Measurements from ENCODE around the gene KIF26A. TPM values are rescaled to one million over a fixed set of nuclear protein-coding genes. Genes with fewer than 3 reads are reported as not detected.

The KIF26A gene
- total and polyA plus RNA-seq, 2 of the 4 experiments (the other 2 are of a cell fraction) = not detected

GRCh38 chr14:104209985-104210816 lies 71.8 kb downstream of the KIF26A start:
- Histone ChIP-seq H3K36me3 (ENCODE audit: control insufficient read depth, insufficient read depth, low read length) (no peaks in the 10 kb centered on the region), H3K9ac (ENCODE audit: low read depth, low read length) (no peak overlapping the region), H4K91ac (ENCODE audit: insufficient read depth, low read depth, low read length) (no peak overlapping the region), H3K23ac (ENCODE audit: low read depth, low read length) (no peak overlapping the region), H4K20me1 (ENCODE audit: insufficient read depth, low read length) (no peaks in the 10 kb centered on the region), H2AFZ (replicated peaks; ENCODE audit: low read length, poor library complexity) (no peak overlapping the region), H3K27ac (ENCODE audit: insufficient read depth, low read length) (no peak overlapping the region), H3K9me1 (ENCODE audit: insufficient read depth, low read length) (no peaks in the 10 kb centered on the region), H2BK15ac (ENCODE audit: low read depth, low read length) (no peak overlapping the region), H4K8ac (ENCODE audit: low read depth in 2 of 2, low read length in 2 of 2) (no peak overlapping the region), H3K18ac (ENCODE audit: low read depth, low read length) (no peak overlapping the region), H2AK9ac (replicated peaks; ENCODE audit: low read depth, low read length, poor library complexity) (no peak overlapping the region), H2BK120ac (ENCODE audit: low read depth, low read length) (no peak overlapping the region), H3K27me3 (ENCODE audit: control insufficient read depth, insufficient read depth, low read length) (no peaks in the 10 kb centered on the region), H2BK5ac (ENCODE audit: low read depth, low read length, poor library complexity, severe bottlenecking) (no peak overlapping the region), H3K9me3 (ENCODE audit: control insufficient read depth, insufficient read depth, low read length) (peaks cover 67% of the 10 kb centered on the region), H3K4me1 (ENCODE audit: control insufficient read depth, insufficient read depth, low read length) (no peaks in the 10 kb centered on the region), H2BK20ac (ENCODE audit: low read depth, low read length) (no peak overlapping the region), H3K14ac (replicated peaks; ENCODE audit: low read depth, low read length) (no peak overlapping the region), H2AK5ac (ENCODE audit: low read depth, low read length) (no peak overlapping the region), H3K4ac (ENCODE audit: low read depth, low read length) (no peak overlapping the region), H3K4me2 (ENCODE audit: low read depth, low read length) (no peak overlapping the region), H3K79me1 (ENCODE audit: low read depth in 1 of 2, low read length in 2 of 2) (no peaks in the 10 kb centered on the region), H4K5ac (ENCODE audit: low read depth, low read length) (no peak overlapping the region), H3K56ac (ENCODE audit: extremely low read depth, insufficient read depth, low read length) (no peak overlapping the region), H3K4me3 (ENCODE audit: insufficient read depth, low read depth, low read length) (no peak overlapping the region)
- ATAC-seq (ENCODE audit: low read depth) = no peak
- no peak for DNase-seq
- intact Hi-C loops (cut with micrococcal nuclease) = no loop called here
- 36% methylated on average over 5 of the region's 21 CpGs; no CpG with 5 or more reads in 1 of the 2 experiments for WGBS, 2 experiments (ENCODE audit: extremely low coverage in 2 of 2, insufficient read length in 1 of 2)
- in situ Hi-C loops (cut with MboI; ENCODE audit: low sequenced_read_pairs) = no loop called here
- dilution Hi-C loops (cut with HindIII; ENCODE audit: low sequenced_read_pairs, unreplicated experiment) = no loop called here
- TF ChIP-seq SMC3 (IDR thresholded peaks at IDR 0.05; ENCODE audit: low read depth, low read length) (no peak), CEBPB (IDR thresholded peaks at IDR 0.05; ENCODE audit: low read depth, low read length) (no peak), BHLHE40 (IDR thresholded peaks at IDR 0.05; ENCODE audit: low read depth, low read length) (no peak), RAD21 (IDR thresholded peaks at IDR 0.05; ENCODE audit: low read length) (no peak), ELK1 (IDR thresholded peaks at IDR 0.05; ENCODE audit: borderline replicate concordance, low read depth, low read length) (no peak), MXI1 (IDR thresholded peaks at IDR 0.05; ENCODE audit: borderline replicate concordance, low read depth, low read length) (no peak), RCOR1 (IDR thresholded peaks at IDR 0.05; ENCODE audit: insufficient replicate concordance, low read length) (no peak), POLR2A (IDR thresholded peaks at IDR 0.05; ENCODE audit: low read depth, low read length) (no peak), CHD1 (IDR thresholded peaks at IDR 0.05; ENCODE audit: low read depth, low read length) (no peak), RFX5 (IDR thresholded peaks at IDR 0.05; ENCODE audit: low read depth, low read length) (no peak), MAFK (IDR thresholded peaks at IDR 0.05; ENCODE audit: low read depth, low read length) (no peak), FOS (IDR thresholded peaks at IDR 0.05; ENCODE audit: low read depth, low read length) (no peak), MAZ (IDR thresholded peaks at IDR 0.05; ENCODE audit: borderline replicate concordance, low read depth, low read length) (no peak)
- TF ChIP-seq, protein P1, sequence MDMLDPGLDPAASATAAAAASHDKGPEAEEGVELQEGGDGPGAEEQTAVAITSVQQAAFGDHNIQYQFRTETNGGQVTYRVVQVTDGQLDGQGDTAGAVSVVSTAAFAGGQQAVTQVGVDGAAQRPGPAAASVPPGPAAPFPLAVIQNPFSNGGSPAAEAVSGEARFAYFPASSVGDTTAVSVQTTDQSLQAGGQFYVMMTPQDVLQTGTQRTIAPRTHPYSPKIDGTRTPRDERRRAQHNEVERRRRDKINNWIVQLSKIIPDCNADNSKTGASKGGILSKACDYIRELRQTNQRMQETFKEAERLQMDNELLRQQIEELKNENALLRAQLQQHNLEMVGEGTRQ (IDR thresholded peaks at IDR 0.05; ENCODE audit: low read depth, low read length) = no peak
- TF ChIP-seq, protein P2, sequence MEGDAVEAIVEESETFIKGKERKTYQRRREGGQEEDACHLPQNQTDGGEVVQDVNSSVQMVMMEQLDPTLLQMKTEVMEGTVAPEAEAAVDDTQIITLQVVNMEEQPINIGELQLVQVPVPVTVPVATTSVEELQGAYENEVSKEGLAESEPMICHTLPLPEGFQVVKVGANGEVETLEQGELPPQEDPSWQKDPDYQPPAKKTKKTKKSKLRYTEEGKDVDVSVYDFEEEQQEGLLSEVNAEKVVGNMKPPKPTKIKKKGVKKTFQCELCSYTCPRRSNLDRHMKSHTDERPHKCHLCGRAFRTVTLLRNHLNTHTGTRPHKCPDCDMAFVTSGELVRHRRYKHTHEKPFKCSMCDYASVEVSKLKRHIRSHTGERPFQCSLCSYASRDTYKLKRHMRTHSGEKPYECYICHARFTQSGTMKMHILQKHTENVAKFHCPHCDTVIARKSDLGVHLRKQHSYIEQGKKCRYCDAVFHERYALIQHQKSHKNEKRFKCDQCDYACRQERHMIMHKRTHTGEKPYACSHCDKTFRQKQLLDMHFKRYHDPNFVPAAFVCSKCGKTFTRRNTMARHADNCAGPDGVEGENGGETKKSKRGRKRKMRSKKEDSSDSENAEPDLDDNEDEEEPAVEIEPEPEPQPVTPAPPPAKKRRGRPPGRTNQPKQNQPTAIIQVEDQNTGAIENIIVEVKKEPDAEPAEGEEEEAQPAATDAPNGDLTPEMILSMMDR (conservative IDR thresholded peaks at IDR 0.05; ENCODE audit: low read depth, low read length) = no peak
- BruUV-seq (replicated peaks) = no TSS peak
- ChIA-PET CTCF (no interaction called here), POLR2A (ENCODE audit: unreplicated experiment) (no interaction called here)

Data from IMR-90 (cell line).